ENCODE results near the gene MPND. TPM values are rescaled to one million over a fixed set of nuclear protein-coding genes. Genes with fewer than 3 reads are reported as not detected.
A peak's percentile ranks its signal among the peaks of the same experiment; 100 is the strongest.

Gene MPND
- total and polyA plus RNA-seq, 2 of the 13 experiments (the other 11 are each of a cell fraction or from before 2014, with no cell fraction given) = 10.8 to 15.8 TPM

DNA sequence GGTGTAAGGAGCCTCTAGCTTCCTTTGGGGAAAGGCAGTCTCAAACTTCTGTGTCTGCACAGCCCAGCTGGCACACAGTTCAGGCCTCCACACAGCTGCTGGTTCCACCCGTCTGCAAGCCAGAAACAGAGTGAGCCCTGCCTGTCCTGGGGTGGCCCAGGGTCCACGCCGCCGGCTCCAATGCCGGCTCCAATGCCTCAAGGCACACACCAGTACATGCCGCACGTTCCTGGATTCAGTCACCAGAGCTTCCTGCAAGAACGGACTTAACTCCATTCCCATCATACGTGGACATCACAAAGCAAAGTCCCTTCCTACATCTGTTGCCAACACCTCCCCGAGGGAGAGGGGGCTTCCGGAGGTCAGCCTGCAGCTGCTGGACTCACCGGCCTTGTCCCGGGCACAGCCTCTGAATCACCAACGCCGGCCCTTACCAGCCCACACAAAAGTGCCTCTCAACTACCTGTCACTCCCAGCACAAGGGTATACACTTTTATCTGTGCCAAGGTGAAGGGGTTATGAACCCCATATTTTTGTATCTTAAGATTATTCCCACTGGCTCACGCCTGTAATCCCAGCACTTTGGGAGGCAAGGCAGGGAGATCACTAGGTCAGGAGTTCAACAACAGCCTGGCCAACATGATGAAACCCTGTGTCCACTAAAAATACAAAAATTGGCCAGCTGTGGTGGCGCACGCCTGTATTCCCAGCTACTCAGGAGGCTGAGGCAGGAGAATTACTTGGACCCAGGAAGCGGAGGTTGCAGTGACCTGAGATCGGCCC, 48.5 kb downstream of the MPND start (continued):
- TF ChIP-seq, protein P1, sequence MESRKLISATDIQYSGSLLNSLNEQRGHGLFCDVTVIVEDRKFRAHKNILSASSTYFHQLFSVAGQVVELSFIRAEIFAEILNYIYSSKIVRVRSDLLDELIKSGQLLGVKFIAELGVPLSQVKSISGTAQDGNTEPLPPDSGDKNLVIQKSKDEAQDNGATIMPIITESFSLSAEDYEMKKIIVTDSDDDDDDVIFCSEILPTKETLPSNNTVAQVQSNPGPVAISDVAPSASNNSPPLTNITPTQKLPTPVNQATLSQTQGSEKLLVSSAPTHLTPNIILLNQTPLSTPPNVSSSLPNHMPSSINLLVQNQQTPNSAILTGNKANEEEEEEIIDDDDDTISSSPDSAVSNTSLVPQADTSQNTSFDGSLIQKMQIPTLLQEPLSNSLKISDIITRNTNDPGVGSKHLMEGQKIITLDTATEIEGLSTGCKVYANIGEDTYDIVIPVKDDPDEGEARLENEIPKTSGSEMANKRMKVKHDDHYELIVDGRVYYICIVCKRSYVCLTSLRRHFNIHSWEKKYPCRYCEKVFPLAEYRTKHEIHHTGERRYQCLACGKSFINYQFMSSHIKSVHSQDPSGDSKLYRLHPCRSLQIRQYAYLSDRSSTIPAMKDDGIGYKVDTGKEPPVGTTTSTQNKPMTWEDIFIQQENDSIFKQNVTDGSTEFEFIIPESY (CRISPR knock-in tag; IDR thresholded peaks at IDR 0.05) = peak; percentile 70; the same call in 1 of the 2 replicates
- TF ChIP-seq ZNF644 (CRISPR knock-in tag; IDR thresholded peaks at IDR 0.05; ENCODE audit: low read depth) = no peak
- TF ChIP-seq ETV5 (CRISPR knock-in tag; IDR thresholded peaks at IDR 0.05; ENCODE audit: borderline replicate concordance) = peak; percentile 95
- peak in 1 of 2 experiments; percentile 53; a peak in 1 of 4 replicates for TF ChIP-seq POLR2A (IDR thresholded peaks at IDR 0.05; ENCODE audit: insufficient read depth in 1 of 2, low read depth in 2 of 2, low read length in 2 of 2)
- no peak for TF ChIP-seq ZIK1 (CRISPR knock-in tag; IDR thresholded peaks at IDR 0.05; ENCODE audit: borderline replicate concordance, low read depth)
- TF ChIP-seq ZNF703 (CRISPR knock-in tag; IDR thresholded peaks at IDR 0.05; ENCODE audit: borderline replicate concordance) = no peak
- no peak for TF ChIP-seq PCBP2 (optimal IDR thresholded peaks at IDR 0.05; ENCODE audit: low read depth, low read length, poor library complexity, severe bottlenecking)
- TF ChIP-seq SIN3A (IDR thresholded peaks at IDR 0.05; ENCODE audit: borderline replicate concordance, low read depth, low read length) = no peak
- TF ChIP-seq PHF21A (CRISPR knock-in tag; IDR thresholded peaks at IDR 0.05) = peak; percentile 50; the same call in 1 of the 2 replicates
- TF ChIP-seq, protein P2, sequence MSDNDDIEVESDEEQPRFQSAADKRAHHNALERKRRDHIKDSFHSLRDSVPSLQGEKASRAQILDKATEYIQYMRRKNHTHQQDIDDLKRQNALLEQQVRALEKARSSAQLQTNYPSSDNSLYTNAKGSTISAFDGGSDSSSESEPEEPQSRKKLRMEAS (IDR thresholded peaks at IDR 0.05) = peak; percentile 36; the same call in 1 of the 2 replicates
- no peak for TF ChIP-seq ZSCAN25 (CRISPR knock-in tag; IDR thresholded peaks at IDR 0.05)
- no peak for TF ChIP-seq SIN3B (IDR thresholded peaks at IDR 0.05; ENCODE audit: low read length)
- TF ChIP-seq ZBTB7A (CRISPR knock-in tag; IDR thresholded peaks at IDR 0.05) = peak; percentile 78; the same call in 1 of the 2 replicates
- TF ChIP-seq FOXP4 (CRISPR knock-in tag; IDR thresholded peaks at IDR 0.05) = peak; percentile 47; the same call in 1 of the 2 replicates
- peak; percentile 90 for TF ChIP-seq RARA (CRISPR knock-in tag; IDR thresholded peaks at IDR 0.05)
- no peak for TF ChIP-seq DNMT3B (CRISPR knock-in tag; conservative IDR thresholded peaks at IDR 0.05)
- TF ChIP-seq TFAP4 (IDR thresholded peaks at IDR 0.05; ENCODE audit: borderline replicate concordance, low read depth) = peak; percentile 89; the same call in 1 of the 2 replicates
- TF ChIP-seq SKI (IDR thresholded peaks at IDR 0.05; ENCODE audit: partially characterized antibody) = peak; percentile 59
- TF ChIP-seq ZNF788 (CRISPR knock-in tag; IDR thresholded peaks at IDR 0.05; ENCODE audit: borderline replicate concordance) = peak; percentile 63; the same call in 1 of the 2 replicates
- TF ChIP-seq HOXA3 (CRISPR knock-in tag; IDR thresholded peaks at IDR 0.05) = peak; percentile 61; the same call in 1 of the 2 replicates
- TF ChIP-seq ZNF75D (CRISPR knock-in tag; IDR thresholded peaks at IDR 0.05; ENCODE audit: borderline replicate concordance) = no peak
- TF ChIP-seq MXD4 (CRISPR knock-in tag; IDR thresholded peaks at IDR 0.05) = peak; percentile 63
- TF ChIP-seq BRCA1 (CRISPR knock-in tag; IDR thresholded peaks at IDR 0.05) = no peak
- 0 out of 2 replicates have a peak, but pooled peaks have one; percentile 9 for TF ChIP-seq CEBPG (CRISPR knock-in tag; IDR thresholded peaks at IDR 0.05)
- TF ChIP-seq RAD21 (CRISPR knock-in tag; IDR thresholded peaks at IDR 0.05) = 0 out of 2 replicates have a peak, but pooled peaks have one; percentile 49
- no peak for TF ChIP-seq SUZ12 (IDR thresholded peaks at IDR 0.05; ENCODE audit: low read depth, low read length)
- 0 out of 2 replicates have a peak, but pooled peaks have one; percentile 24 for TF ChIP-seq ZNF274 (CRISPR knock-in tag; IDR thresholded peaks at IDR 0.05)

Data from HepG2 (cell line).